ENCODE measurements around the gene TAF15. TPM values are rescaled to one million over a fixed set of nuclear protein-coding genes. Genes with fewer than 3 reads are reported as not detected.

Gene TAF15
- total RNA-seq, 1 donor from 2014 or later = 143 TPM

GRCh38 chr17:35875072-35875799, 66.0 kb downstream of the TAF15 start:
- intact Hi-C loops (cut with DNase I) = no loop called here
- no peaks in the 10 kb centered on the region for H3K36me3 ChIP-seq
- no peaks in the 10 kb centered on the region for H3K9me3 ChIP-seq
- peaks cover 10% of the 10 kb centered on the region for H3K4me1 ChIP-seq
- H3K27me3 ChIP-seq (ENCODE audit: low read depth) = no peaks in the 10 kb centered on the region
- no peak overlapping the region for H3K4me3 ChIP-seq
- TF ChIP-seq CTCF (IDR thresholded peaks at IDR 0.05) = no peak
- no peak for ATAC-seq
- H3K27ac ChIP-seq = no peak overlapping the region
- DNase-seq = no peak

GRCh38 chr17:35875800-35876139, 66.5 kb downstream of the TAF15 start:
- intact Hi-C loops (cut with DNase I) = no loop called here
- Histone ChIP-seq H3K9me3 (no peaks in the 10 kb centered on the region), H3K27me3 (ENCODE audit: low read depth) (no peaks in the 10 kb centered on the region), H3K4me1 (peaks cover 10% of the 10 kb centered on the region), H3K4me3 (no peak overlapping the region), H3K36me3 (no peaks in the 10 kb centered on the region), H3K27ac (no peak overlapping the region)
- no peak for TF ChIP-seq CTCF (IDR thresholded peaks at IDR 0.05)
- no peak for DNase-seq
- ATAC-seq = no peak

DNA sequence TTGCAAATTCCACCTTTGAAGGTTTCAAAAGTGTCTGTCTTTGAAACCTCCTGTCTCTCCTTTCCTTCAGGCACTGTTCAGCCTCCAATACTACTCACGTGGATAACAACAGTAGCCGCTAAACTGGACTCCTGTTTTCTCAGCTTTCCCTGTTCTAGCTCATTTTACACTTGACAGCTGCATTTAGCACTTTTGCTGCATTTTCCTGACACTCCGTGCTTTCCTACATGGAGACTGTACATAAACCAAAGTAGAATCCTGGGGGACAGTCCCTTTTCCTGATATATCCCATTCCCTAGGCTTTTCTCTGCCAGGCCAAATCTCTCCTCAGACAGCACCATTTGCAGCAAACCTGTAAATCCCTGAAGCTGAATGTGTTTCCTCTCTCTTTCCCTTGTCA, 67.2 kb downstream of the TAF15 start:
- DNase-seq (no peak), ATAC-seq (no peak)
- Histone ChIP-seq H3K4me1 (peaks cover 10% of the 10 kb centered on the region), H3K27me3 (ENCODE audit: low read depth) (no peaks in the 10 kb centered on the region), H3K4me3 (no peak overlapping the region), H3K36me3 (no peaks in the 10 kb centered on the region), H3K27ac (no peak overlapping the region), H3K9me3 (no peaks in the 10 kb centered on the region)
- TF ChIP-seq CTCF (IDR thresholded peaks at IDR 0.05) = no peak
- intact Hi-C loops (cut with DNase I) = no loop called here

DNA sequence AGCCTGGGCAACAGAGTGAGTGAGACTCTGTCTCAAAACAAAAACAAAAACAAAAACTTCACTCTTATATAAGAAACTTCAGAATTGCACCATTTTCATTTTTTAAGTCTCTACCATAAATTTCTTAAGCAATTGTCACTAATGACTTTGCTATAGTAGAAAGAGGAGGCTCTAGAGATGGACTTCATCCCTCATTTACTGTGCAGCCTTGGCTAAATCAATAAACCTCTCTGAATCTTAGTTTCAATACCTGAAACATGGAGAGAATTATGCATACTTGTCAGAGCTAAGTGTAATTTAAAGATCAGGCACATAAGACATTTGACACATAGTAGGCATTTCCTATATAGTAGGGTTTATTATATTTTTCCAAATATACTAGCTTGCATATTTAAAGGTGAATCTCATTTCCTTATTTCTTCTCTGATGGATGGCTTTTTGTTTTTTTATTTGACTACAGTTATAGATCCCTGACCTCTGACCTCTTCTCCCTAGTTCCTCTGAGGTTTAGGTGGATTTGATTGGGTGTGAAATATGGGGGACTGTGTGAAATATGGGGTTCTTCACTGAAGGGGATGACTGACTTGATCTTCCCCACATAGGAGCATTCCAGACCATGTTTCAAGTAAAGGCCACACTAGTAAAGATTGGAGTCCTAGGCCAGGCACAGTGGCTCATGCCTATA, 68.2 kb downstream of the TAF15 start:
- Histone ChIP-seq H3K27ac (no peak overlapping the region), H3K27me3 (ENCODE audit: low read depth) (no peaks in the 10 kb centered on the region), H3K36me3 (no peaks in the 10 kb centered on the region), H3K9me3 (no peaks in the 10 kb centered on the region), H3K4me3 (peak overlapping the region; percentile 10), H3K4me1 (peaks cover 10% of the 10 kb centered on the region)
- no peak for TF ChIP-seq CTCF (IDR thresholded peaks at IDR 0.05)
- no peak for ATAC-seq
- intact Hi-C loops (cut with DNase I) = no loop called here
- DNase-seq = no peak

DNA sequence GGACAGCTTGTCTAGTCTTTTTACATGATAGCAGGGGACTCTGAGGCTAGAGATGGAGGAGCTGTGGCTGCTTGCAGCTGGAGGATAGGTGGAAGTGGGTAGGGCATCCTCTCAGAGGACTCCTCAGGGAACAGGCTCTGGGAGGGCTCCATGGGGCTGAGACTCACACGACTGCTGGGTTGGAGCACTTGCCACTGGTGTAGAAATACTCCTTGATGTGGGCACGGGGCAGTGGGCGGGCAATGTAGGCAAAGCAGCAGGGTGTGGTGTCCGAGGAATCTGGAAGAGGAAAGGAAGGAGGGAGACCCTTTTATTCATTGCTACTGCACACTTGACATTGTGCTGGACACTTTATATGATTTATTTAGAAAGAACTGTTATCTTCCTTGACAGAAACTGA, 69.1 kb downstream of the TAF15 start:
- H3K27ac ChIP-seq = no peak overlapping the region
- peak overlapping the region; percentile 6 for H3K4me3 ChIP-seq
- no peak for TF ChIP-seq CTCF (IDR thresholded peaks at IDR 0.05)
- no peak for DNase-seq
- H3K9me3 ChIP-seq = no peaks in the 10 kb centered on the region
- H3K4me1 ChIP-seq = peaks cover 10% of the 10 kb centered on the region
- intact Hi-C loops (cut with DNase I) = no loop called here
- H3K27me3 ChIP-seq (ENCODE audit: low read depth) = no peaks in the 10 kb centered on the region
- ATAC-seq = no peak
- H3K36me3 ChIP-seq = no peaks in the 10 kb centered on the region
